Trophoblast cell (in vitro differentiated cells and primary cell): ENCODE measurements around the gene TEK.

Experiments
- DNase-seq, 2 donors: peaks; one replicate each; pipeline ENCODE4 v3.0.0-alpha.2; 2016
- H2AFZ ChIP-seq: 2 replicates; pipeline ENCODE4 v1.6.1; 2013; ENCODE audit warnings: low read length, moderate library complexity, mild to moderate bottlenecking; ENCODE audit not compliant: insufficient read depth, poor library complexity
- H2AK5ac ChIP-seq: 2 replicates; pipeline ENCODE4 v1.6.1; 2013; ENCODE audit warnings: mild to moderate bottlenecking, low read length
- H2BK120ac ChIP-seq: 2 replicates; pipeline ENCODE4 v1.6.1; 2013; ENCODE audit warnings: low read length, mild to moderate bottlenecking, moderate library complexity; ENCODE audit not compliant: insufficient read depth, poor library complexity
- H2BK12ac ChIP-seq: 2 replicates; pipeline ENCODE4 v1.6.1; 2013; ENCODE audit warnings: mild to moderate bottlenecking, low read length, moderate library complexity
- H2BK5ac ChIP-seq: 2 replicates; pipeline ENCODE4 v1.6.1; 2013; ENCODE audit warnings: low read length, low read depth, moderate library complexity, mild to moderate bottlenecking; ENCODE audit not compliant: poor library complexity
- H3K14ac ChIP-seq: 2 replicates; pipeline ENCODE4 v1.6.1; 2013; ENCODE audit warnings: mild to moderate bottlenecking, low read length
- H3K18ac ChIP-seq: 2 replicates; pipeline ENCODE4 v1.6.1; 2013; ENCODE audit warnings: mild to moderate bottlenecking, low read length
- H3K23ac ChIP-seq: 2 replicates; pipeline ENCODE4 v1.6.1; 2013; ENCODE audit warnings: low read length
- H3K27ac ChIP-seq: 2 replicates; pipeline ENCODE4 v1.5.1; 2013; ENCODE audit warnings: low read depth, mild to moderate bottlenecking, inconsistent platforms, low read length, moderate library complexity
- H3K27me3 ChIP-seq: 2 replicates; pipeline ENCODE4 v1.6.1; 2013; ENCODE audit warnings: inconsistent platforms, mild to moderate bottlenecking, low read length, moderate library complexity; ENCODE audit not compliant: insufficient read depth
- H3K36me3 ChIP-seq, 2 experiments: 1 replicate in 1 of 2; 2 replicates in 1 of 2; pipeline ENCODE4 v1.6.1; 2013; ENCODE audit warnings: low read length in 2 of 2, mild to moderate bottlenecking in 2 of 2, moderate library complexity in 1 of 2; ENCODE audit not compliant: insufficient read depth in 2 of 2, control insufficient read depth in 1 of 2
- H3K4ac ChIP-seq: 2 replicates; pipeline ENCODE4 v1.6.1; 2013; ENCODE audit warnings: low read depth, mild to moderate bottlenecking, low read length, moderate library complexity
- H3K4me1 ChIP-seq, 2 experiments: 1 replicate in 1 of 2; 2 replicates in 1 of 2; pipeline ENCODE4 v1.6.1; 2013; ENCODE audit warnings: low read length in 2 of 2, mild to moderate bottlenecking in 2 of 2, moderate library complexity in 1 of 2; ENCODE audit not compliant: insufficient read depth in 2 of 2, control insufficient read depth in 1 of 2
- H3K4me2 ChIP-seq: 2 replicates; pipeline ENCODE4 v1.6.1; 2013; ENCODE audit warnings: inconsistent platforms, mild to moderate bottlenecking, low read length, moderate library complexity
- H3K4me3 ChIP-seq: 2 replicates; pipeline ENCODE4 v1.5.1; 2013; ENCODE audit warnings: mild to moderate bottlenecking, low read depth, low read length, inconsistent platforms
- H3K79me1 ChIP-seq: one replicate; pipeline ENCODE4 v1.6.1; 2013; ENCODE audit warnings: low read length
- H3K79me2 ChIP-seq: 2 replicates; pipeline ENCODE4 v1.6.1; 2013; ENCODE audit warnings: low read length, mild to moderate bottlenecking; ENCODE audit not compliant: control insufficient read depth, insufficient read depth, poor library complexity
- H3K9ac ChIP-seq: 2 replicates; pipeline ENCODE4 v1.6.1; 2013; ENCODE audit warnings: mild to moderate bottlenecking, low read length
- H3K9me3 ChIP-seq: 2 replicates; pipeline ENCODE4 v1.6.1; 2013; ENCODE audit warnings: low read depth, mild to moderate bottlenecking, control low read depth, inconsistent platforms, low read length; ENCODE audit not compliant: insufficient read depth
- H4K12ac ChIP-seq: 2 replicates; pipeline ENCODE4 v1.6.1; 2013; ENCODE audit warnings: low read depth, mild to moderate bottlenecking, low read length, moderate library complexity
- H4K8ac ChIP-seq: 2 replicates; pipeline ENCODE4 v1.6.1; 2013; ENCODE audit warnings: low read depth, mild to moderate bottlenecking, low read length, moderate library complexity
- H4K91ac ChIP-seq: one replicate; pipeline ENCODE4 v1.6.1; 2013; ENCODE audit warnings: low read depth, mild to moderate bottlenecking, low read length, moderate library complexity
- WGBS: extraction: QIAGEN DNeasy Blood & Tissue Kit; methylation state at CpG from one replicate; pipeline ENCODE4 v1.1.7; 2013; ENCODE audit warnings: missing lambda C conversion rate; ENCODE audit not compliant: insufficient read length, insufficient coverage; ENCODE audit errors: extremely low coverage; 5-methylcytosine and 5-hydroxymethylcytosine counted together

The TEK gene

GRCh38 chr9:27179245-27179865 lies 70.3 kb downstream of the TEK start:
- no peaks in the 10 kb centered on the region for H3K79me1 ChIP-seq
- H3K9me3 ChIP-seq = no peaks in the 10 kb centered on the region
- H2AFZ ChIP-seq = no peak overlapping the region
- no peak overlapping the region for H3K18ac ChIP-seq
- H3K4me3 ChIP-seq = no peak overlapping the region
- H3K79me2 ChIP-seq = no peaks in the 10 kb centered on the region
- H3K14ac ChIP-seq = no peak overlapping the region
- H3K23ac ChIP-seq = no peak overlapping the region
- no peaks in the 10 kb centered on the region for H3K27me3 ChIP-seq
- no peak overlapping the region for H2AK5ac ChIP-seq
- DNase-seq = no peak
- H2BK5ac ChIP-seq = no peak overlapping the region
- WGBS = no CpG with 5 or more reads among the region's 2 CpGs
- no peaks in the 10 kb centered on the region for H3K36me3 ChIP-seq
- no peak overlapping the region for H3K9ac ChIP-seq
- no peak overlapping the region for H3K4ac ChIP-seq
- H4K8ac ChIP-seq = no peak overlapping the region
- H4K91ac ChIP-seq = no peak overlapping the region
- no peak overlapping the region for H2BK12ac ChIP-seq
- H4K12ac ChIP-seq = no peak overlapping the region
- no peaks in the 10 kb centered on the region for H3K4me1 ChIP-seq
- no peak overlapping the region for H3K4me2 ChIP-seq
- H3K27ac ChIP-seq = no peak overlapping the region
- no peak overlapping the region for H2BK120ac ChIP-seq

- Histone ChIP-seq H4K8ac (no peak overlapping the region), H3K27ac (no peak overlapping the region), H4K12ac (no peak overlapping the region), H3K4me2 (no peak overlapping the region), H3K79me1 (no peaks in the 10 kb centered on the region), H3K14ac (no peak overlapping the region), H4K91ac (no peak overlapping the region), H3K23ac (no peak overlapping the region), H3K9ac (no peak overlapping the region), H3K4me3 (no peak overlapping the region), H2BK12ac (no peak overlapping the region), H3K36me3 (no peaks in the 10 kb centered on the region), H3K9me3 (no peaks in the 10 kb centered on the region), H2AK5ac (no peak overlapping the region), H2BK5ac (no peak overlapping the region), H3K27me3 (no peaks in the 10 kb centered on the region), H3K4ac (no peak overlapping the region), H2AFZ (no peak overlapping the region), H2BK120ac (no peak overlapping the region), H3K4me1 (no peaks in the 10 kb centered on the region), H3K79me2 (no peaks in the 10 kb centered on the region), H3K18ac (no peak overlapping the region)
- peak in 1 of 2 donors; percentile 59 for DNase-seq
- no CpG with 5 or more reads among the region's 4 CpGs for WGBS
These were observed 72.4 kb downstream of the TEK start for GRCh38 chr9:27181381-27181780.

GRCh38 chr9:27182421-27182820 lies 73.4 kb downstream of the TEK start:
- Histone ChIP-seq H3K27me3 (no peaks in the 10 kb centered on the region), H3K4me1 (no peaks in the 10 kb centered on the region), H2BK120ac (no peak overlapping the region), H3K27ac (no peak overlapping the region), H3K4me3 (no peak overlapping the region), H2BK12ac (no peak overlapping the region), H3K14ac (no peak overlapping the region), H3K4me2 (no peak overlapping the region), H3K36me3 (no peaks in the 10 kb centered on the region), H3K79me1 (no peaks in the 10 kb centered on the region), H2AFZ (no peak overlapping the region), H3K9me3 (no peaks in the 10 kb centered on the region), H3K9ac (no peak overlapping the region), H4K8ac (no peak overlapping the region), H2BK5ac (no peak overlapping the region), H4K91ac (no peak overlapping the region), H3K79me2 (no peaks in the 10 kb centered on the region), H4K12ac (no peak overlapping the region), H3K4ac (no peak overlapping the region), H2AK5ac (no peak overlapping the region), H3K23ac (no peak overlapping the region), H3K18ac (no peak overlapping the region)
- DNase-seq = peak; percentile 62 to 82
- WGBS = no CpG with 5 or more reads among the region's 3 CpGs

GRCh38 chr9:27183131-27183530 lies 74.1 kb downstream of the TEK start:
- no CpG with 5 or more reads among the region's 2 CpGs for WGBS
- Histone ChIP-seq H3K14ac (no peak overlapping the region), H3K27me3 (no peaks in the 10 kb centered on the region), H3K4me2 (no peak overlapping the region), H4K91ac (no peak overlapping the region), H3K79me2 (no peaks in the 10 kb centered on the region), H3K27ac (no peak overlapping the region), H4K8ac (no peak overlapping the region), H3K9ac (no peak overlapping the region), H3K9me3 (no peaks in the 10 kb centered on the region), H2BK5ac (no peak overlapping the region), H2BK120ac (no peak overlapping the region), H2AK5ac (no peak overlapping the region), H2AFZ (no peak overlapping the region), H3K4me1 (no peaks in the 10 kb centered on the region), H3K4ac (no peak overlapping the region), H4K12ac (no peak overlapping the region), H3K79me1 (no peaks in the 10 kb centered on the region), H3K36me3 (no peaks in the 10 kb centered on the region), H3K23ac (no peak overlapping the region), H2BK12ac (no peak overlapping the region), H3K18ac (no peak overlapping the region), H3K4me3 (no peak overlapping the region)
- peak; percentile 12 to 68 for DNase-seq
